HS-5 (cell line): ENCODE data around the gene CBY3.
"Not testable (repeated sequence)": the region's sequence is repeated elsewhere in the genome, so short reads cannot be mapped to it uniquely, and the experiment has no call there.

Experiments
- DNase-seq: peaks from one replicate; pipeline ENCODE4 v3.0.0-alpha.2; 2012; ENCODE audit warnings: low read depth

The CBY3 gene

DNA sequence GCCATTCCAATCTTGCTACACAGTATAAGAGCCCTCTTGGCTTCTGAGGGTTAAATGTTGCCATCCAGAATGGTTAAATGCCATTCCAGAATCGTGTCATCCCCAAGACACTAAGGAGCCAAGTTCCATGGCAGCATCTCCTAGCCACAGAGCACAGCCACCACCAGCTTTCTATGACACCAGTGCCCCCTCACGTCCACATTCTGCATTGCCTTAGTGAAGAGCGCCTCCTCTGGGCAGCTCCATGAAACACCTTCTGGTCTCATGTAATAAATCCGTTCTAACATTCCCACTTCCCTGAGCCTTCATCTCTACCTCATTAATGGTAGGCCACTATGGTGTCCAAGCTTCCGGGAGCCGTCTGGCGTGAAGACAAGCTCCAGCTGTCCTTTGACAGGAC is 12.4 kb downstream of the CBY3 start:
- no peak for DNase-seq

DNA sequence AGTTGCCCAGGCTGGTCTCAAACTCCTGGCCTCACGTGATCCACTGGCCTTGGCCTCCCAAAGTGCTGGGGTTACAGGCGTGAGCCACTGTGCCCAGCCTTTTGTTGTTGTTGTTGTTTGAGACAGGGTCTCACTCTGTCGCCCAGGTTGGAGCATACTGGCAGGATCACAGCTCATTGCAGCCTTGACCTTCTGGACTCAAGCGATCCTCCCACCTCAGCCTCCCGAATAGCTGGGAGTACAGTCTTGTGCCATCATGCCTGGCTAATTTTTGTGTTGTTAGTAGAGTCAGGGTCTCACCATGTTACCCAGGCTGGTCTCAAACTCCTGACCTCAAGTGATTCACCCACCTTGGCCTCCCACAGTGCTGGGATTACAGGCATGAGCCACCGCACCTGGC is 19.2 kb downstream of the CBY3 start:
- DNase-seq: not testable (repeated sequence)

- DNase-seq: not testable (repeated sequence)
Measured at GRCh38 chr5:179658179-179658856, 22.5 kb downstream of the CBY3 start.

- DNase-seq: not testable (repeated sequence)
Measured at GRCh38 chr5:179657302-179658178, 23.3 kb downstream of the CBY3 start.

DNA sequence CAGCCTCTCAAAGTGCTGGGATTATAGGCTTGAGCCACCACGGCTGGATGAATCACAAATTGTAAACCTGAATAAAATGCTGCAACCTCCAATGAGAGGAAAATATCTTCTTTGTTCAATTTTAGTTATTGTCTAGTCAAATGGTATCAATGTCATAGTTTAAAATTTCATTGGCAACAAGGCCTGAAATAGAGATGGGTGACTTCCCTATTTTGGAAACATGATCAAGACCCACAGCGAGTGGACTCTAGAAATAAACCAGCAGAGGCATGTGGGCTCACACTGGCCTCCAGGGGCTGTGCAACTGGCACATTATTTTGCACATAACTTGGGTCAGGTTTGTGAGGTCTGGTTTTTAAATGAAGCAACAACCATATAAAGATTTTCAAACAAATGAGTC is 27.7 kb downstream of the CBY3 start:
- DNase-seq: not testable (repeated sequence)

- not testable (repeated sequence) for DNase-seq
Measured at GRCh38 chr5:179650245-179650644, 30.6 kb downstream of the CBY3 start.

GRCh38 chr5:179649166-179649703 is 31.6 kb downstream of the CBY3 start:
- not testable (repeated sequence) for DNase-seq

DNA sequence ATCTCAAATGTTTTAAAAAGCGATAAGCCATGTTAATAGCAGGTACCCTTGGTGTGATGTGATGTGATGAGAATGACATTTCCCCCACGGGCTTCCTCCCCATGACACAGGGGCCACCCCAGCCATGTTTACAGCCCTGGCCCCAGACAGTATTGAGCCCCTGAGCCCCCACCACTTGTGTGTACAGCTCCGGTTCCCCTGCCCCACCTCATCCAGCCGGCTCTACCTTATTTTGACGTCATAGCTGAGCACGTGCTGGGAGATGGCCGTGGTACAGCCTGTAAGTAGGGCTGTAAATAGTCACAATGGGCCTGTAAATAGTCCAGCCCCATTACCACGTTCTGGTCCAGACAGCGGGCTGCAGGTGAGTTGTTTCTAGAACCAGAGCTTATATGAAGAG is 32.4 kb downstream of the CBY3 start:
- DNase-seq: no peak

DNA sequence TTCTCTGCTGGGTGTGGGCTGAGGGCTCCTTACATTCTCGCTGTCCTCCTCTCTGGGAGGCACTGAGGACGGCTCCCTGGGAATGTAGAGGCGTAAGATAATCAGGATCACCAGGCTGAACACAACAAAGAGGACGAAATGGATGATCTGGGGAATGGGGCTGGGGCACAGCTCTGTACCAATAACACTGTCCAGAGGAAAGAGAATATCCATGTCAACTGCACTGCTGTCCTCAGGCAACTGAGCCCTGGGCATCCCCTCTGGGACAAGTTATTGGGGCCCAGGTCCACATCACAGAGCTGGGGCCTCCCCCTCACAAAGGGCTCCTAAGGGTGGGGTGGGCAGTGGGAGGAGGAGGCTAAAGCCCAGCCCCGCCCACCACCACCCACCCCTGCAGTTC is 36.1 kb downstream of the CBY3 start:
- not testable (repeated sequence) for DNase-seq

GRCh38 chr5:179643141-179643920 is 37.5 kb downstream of the CBY3 start:
- DNase-seq: not testable (repeated sequence)

DNA sequence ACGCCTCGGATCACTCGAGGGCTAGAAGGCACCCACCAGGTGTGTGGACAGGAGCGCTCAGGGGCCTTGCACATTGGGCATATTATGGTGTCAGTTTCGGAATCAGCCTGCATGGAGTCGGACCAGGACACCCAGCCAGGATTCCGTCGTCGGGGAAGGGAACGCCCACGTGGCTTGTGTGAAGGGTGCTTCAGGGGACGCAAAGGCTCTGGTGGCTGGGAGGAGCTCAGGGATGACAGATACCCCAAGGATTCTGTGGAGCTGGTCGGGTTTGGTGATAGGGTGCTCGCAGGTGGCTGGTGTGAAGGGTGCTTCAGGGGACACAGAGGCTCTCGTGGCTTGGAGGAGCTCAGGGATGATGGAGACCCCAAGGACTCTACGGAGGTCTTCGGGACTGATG is 38.2 kb downstream of the CBY3 start:
- DNase-seq: not testable (repeated sequence)

DNA sequence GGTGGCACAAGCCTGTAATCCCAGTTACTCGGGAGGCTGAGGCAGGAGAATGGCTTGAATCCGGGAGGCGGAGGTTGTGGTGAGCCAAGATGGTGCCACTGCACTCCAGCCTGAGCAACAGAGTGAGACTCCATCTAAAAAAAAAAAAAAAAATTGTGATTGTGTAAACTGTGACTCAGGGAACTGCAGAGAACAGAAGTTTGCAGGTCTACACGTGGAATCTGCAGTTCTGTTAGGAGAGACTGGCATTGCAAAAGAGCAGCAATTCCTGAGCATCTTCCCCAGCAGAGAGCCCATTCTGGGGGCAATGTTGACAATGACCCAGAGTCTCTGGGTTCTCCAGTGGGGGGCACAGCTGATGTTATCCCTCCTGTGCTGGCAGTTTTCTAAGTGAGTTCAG is 39.1 kb downstream of the CBY3 start:
- DNase-seq: not testable (repeated sequence)

- DNase-seq: not testable (repeated sequence)
Measured at GRCh38 chr5:179639296-179639695, 41.5 kb downstream of the CBY3 start.

DNA sequence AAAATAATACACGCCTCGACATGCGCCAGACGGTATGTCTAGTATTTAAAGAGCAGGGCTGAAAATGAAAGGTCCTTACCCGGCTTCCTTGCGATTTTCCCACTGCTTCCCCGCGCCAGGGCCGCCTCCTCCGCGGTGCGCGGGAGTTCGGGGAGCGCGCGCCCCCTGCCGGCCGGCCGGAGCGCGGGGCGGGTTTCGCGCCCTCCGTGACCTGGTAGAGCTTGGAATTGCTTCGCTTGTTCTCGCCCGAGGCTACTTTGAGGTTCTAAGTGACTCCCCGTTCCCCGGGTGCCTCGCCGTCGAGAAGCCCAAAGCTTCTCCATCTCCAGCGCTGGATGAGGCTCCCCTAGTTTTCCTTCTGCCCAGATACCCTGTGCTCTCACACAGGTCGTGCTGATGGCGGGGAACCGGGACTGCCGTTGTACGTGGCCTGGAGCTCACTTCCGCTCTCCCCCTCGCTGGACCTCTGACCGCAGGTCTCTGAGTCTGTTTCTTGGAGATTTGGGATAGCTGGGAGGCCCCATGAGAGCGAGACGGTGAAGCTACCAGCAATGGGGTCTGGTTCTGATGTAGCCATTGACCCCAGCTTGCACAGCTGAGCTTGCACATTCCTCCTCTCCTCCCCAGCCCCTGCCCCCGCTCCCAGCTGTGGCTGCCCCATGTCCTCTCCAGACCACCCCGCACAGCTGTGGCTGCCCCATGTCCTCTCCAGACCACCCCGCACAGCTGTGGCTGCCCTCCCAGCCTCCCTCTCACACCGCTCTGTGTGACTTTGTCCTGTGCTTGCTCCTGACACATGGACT is 46.3 kb downstream of the CBY3 start:
- DNase-seq: not testable (repeated sequence)

GRCh38 chr5:179633501-179634369 is 47.1 kb downstream of the CBY3 start:
- DNase-seq: not testable (repeated sequence)
